WTC11 (cell line): ENCODE data around the gene TCEAL7. TPM values are rescaled to one million over a fixed set of nuclear protein-coding genes. Genes with fewer than 3 reads are reported as not detected.
"Not testable (repeated sequence)": the region's sequence is repeated elsewhere in the genome, so short reads cannot be mapped to it uniquely, and the experiment has no call there.

ENCODE experiments used
- ATAC-seq: fragments of 200-7000 bp; cut with Tn5 transposase; 2 replicates; pipeline ENCODE4 v1.10.0; 2021; ENCODE audit warnings: mild to moderate bottlenecking, moderate library complexity
- Bru-seq: library from RNA; stranded (reverse); fragments of 400-500 nt; gene quantifications from one replicate; lab custom pipeline; 2021; lab: Mats Ljungman, UMichigan
- CTCF ChIA-PET: fragments of 300-600 bp; sonication (Branson Sonifier 250); formaldehyde crosslinking; loops from one replicate; lab custom pipeline; 2021; ENCODE audit warnings: antibody characterized with exemption; lab: Charles Lee
- POLR2A ChIA-PET: fragments of 350-600 bp; sonication (Branson Sonifier 250); formaldehyde crosslinking; loops from one replicate; lab custom pipeline; 2021; ENCODE audit warnings: antibody characterized with exemption; lab: Charles Lee
- DNase-seq: peaks from one replicate; pipeline ENCODE4 v3.0.0; 2021; ENCODE audit warnings: low spot score
- H3K27ac Mint-ChIP-seq: 2 replicates; pipeline ENCODE4 v1.8.0; 2021; ENCODE audit warnings: mixed read lengths
- H3K27me3 Mint-ChIP-seq: 2 replicates; pipeline ENCODE4 v1.8.0; 2021; ENCODE audit warnings: low read depth, mild to moderate bottlenecking, moderate library complexity, mixed read lengths
- H3K36me3 Mint-ChIP-seq: 2 replicates; pipeline ENCODE4 v1.8.0; 2021; ENCODE audit warnings: mixed read lengths
- H3K4me1 Mint-ChIP-seq: 2 replicates; pipeline ENCODE4 v1.8.0; 2022; ENCODE audit warnings: mixed read lengths
- H3K4me3 Mint-ChIP-seq: 2 replicates; pipeline ENCODE4 v1.8.0; 2021; ENCODE audit warnings: mild to moderate bottlenecking, moderate library complexity, mixed read lengths
- H3K9me3 Mint-ChIP-seq: 2 replicates; pipeline ENCODE4 v1.8.0; 2021; ENCODE audit warnings: mixed read lengths
- ARID4B ChIP-seq: sonication (generic); formaldehyde crosslinking; IDR thresholded peaks from 2 replicates; pipeline ENCODE4 v1.8.0; 2023; ENCODE audit warnings: missing genetic modification reagents, mild to moderate bottlenecking, borderline replicate concordance
- CREM ChIP-seq: sonication (generic); formaldehyde crosslinking; IDR thresholded peaks from 2 replicates; pipeline ENCODE4 v1.8.1; 2022; ENCODE audit warnings: mild to moderate bottlenecking, missing genetic modification reagents, moderate library complexity
- ERG ChIP-seq: fragments of 250-450 bp; sonication (Bioruptor Pico); IDR thresholded peaks from 2 replicates; pipeline ENCODE4 v1.8.0; 2021; ENCODE audit warnings: mild to moderate bottlenecking
- GRHL2 ChIP-seq: fragments of 250-450 bp; sonication (Bioruptor Pico); IDR thresholded peaks from 2 replicates; pipeline ENCODE4 v1.8.0; 2022; ENCODE audit warnings: mild to moderate bottlenecking, moderate library complexity; ENCODE audit not compliant: insufficient replicate concordance, severe bottlenecking
- GTF2I ChIP-seq: fragments of 250-450 bp; sonication (Bioruptor Pico); conservative IDR thresholded peaks from 2 replicates; pipeline ENCODE4 v1.4.0; 2021; ENCODE audit warnings: mild to moderate bottlenecking
- OVOL2 ChIP-seq: fragments of 250-450 bp; sonication (Bioruptor Pico); IDR thresholded peaks from 2 replicates; pipeline ENCODE4 v1.9.0; 2021; ENCODE audit warnings: mild to moderate bottlenecking, borderline replicate concordance
- RELA ChIP-seq: sonication (generic); formaldehyde crosslinking; IDR thresholded peaks from 2 replicates; pipeline ENCODE4 v1.8.1; 2022; ENCODE audit warnings: missing genetic modification reagents, mild to moderate bottlenecking, borderline replicate concordance
- TCF7 ChIP-seq: sonication (generic); formaldehyde crosslinking; IDR thresholded peaks from 2 replicates; pipeline ENCODE4 v1.8.0; 2022; ENCODE audit warnings: mild to moderate bottlenecking, low read depth, missing genetic modification reagents, moderate library complexity
- ZNF232 ChIP-seq: sonication (generic); formaldehyde crosslinking; IDR thresholded peaks from 2 replicates; pipeline ENCODE4 v1.8.0; 2022; ENCODE audit warnings: mild to moderate bottlenecking, missing genetic modification reagents
- ZNF416 ChIP-seq: fragments of 250-450 bp; sonication (Bioruptor Pico); IDR thresholded peaks from 2 replicates; pipeline ENCODE4 v1.9.0; 2021; ENCODE audit warnings: mild to moderate bottlenecking, inconsistent platforms
- ZNF423 ChIP-seq: fragments of 250-450 bp; sonication (Bioruptor Pico); IDR thresholded peaks from 2 replicates; pipeline ENCODE4 v2.1.2; 2022; ENCODE audit warnings: mild to moderate bottlenecking, moderate library complexity
- long read RNA-seq, 3 experiments: library from RNA in 1 of 3; library from capped mRNA in 1 of 3; library from polyadenylated mRNA in 1 of 3; unstranded in 2 of 3; stranded (forward) in 1 of 3; transcript quantifications; one replicate each; pipeline ENCODE4 v2.0.0, GENCODE V29; 2021
- total RNA-seq: library from RNA; stranded (reverse); gene quantifications from 3 replicates; pipeline ENCODE4 v1.2.3, GENCODE V29; 2021
- TF ChIP-seq, protein P1 (sequence below): sonication (generic); formaldehyde crosslinking; IDR thresholded peaks from 2 replicates; pipeline ENCODE4 v1.8.0; 2022; ENCODE audit warnings: mild to moderate bottlenecking, missing genetic modification reagents
- TF ChIP-seq, protein P2 (sequence below): sonication (generic); formaldehyde crosslinking; IDR thresholded peaks from 2 replicates; pipeline ENCODE4 v1.8.1; 2023; ENCODE audit warnings: mild to moderate bottlenecking, missing genetic modification reagents, moderate library complexity
- TF ChIP-seq, protein P3 (sequence below): sonication (generic); formaldehyde crosslinking; IDR thresholded peaks from 2 replicates; pipeline ENCODE4 v1.8.1; 2022; ENCODE audit warnings: mild to moderate bottlenecking, moderate library complexity, missing genetic modification reagents
- TF ChIP-seq, protein P4 (sequence below): sonication (generic); formaldehyde crosslinking; IDR thresholded peaks from 2 replicates; pipeline ENCODE4 v1.8.1; 2023; ENCODE audit warnings: mild to moderate bottlenecking, missing genetic modification reagents

Gene TCEAL7, protein sequence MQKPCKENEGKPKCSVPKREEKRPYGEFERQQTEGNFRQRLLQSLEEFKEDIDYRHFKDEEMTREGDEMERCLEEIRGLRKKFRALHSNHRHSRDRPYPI
- total RNA-seq (5.6 to 7.7 TPM (median 7.2 TPM) in 3 replicates), Bru-seq, nascent RNA (percentile 71 among the genes with signal in this experiment)
- long read RNA-seq, experiment 1, transcript TCEAL7-201 (3 exons, 1,177 nt): major isoform, 8 of 9 reads
- long read RNA-seq, experiment 1, partial matches to known transcripts: 1 of 9 reads
- long read RNA-seq, experiment 1, other reads (novel, unspliced or antisense): 0 of 9 reads
- long read RNA-seq, experiment 2, transcript TCEAL7-201 (3 exons, 1,177 nt): major isoform, 7 of 12 reads
- long read RNA-seq, experiment 2, partial matches to known transcripts: 3 of 12 reads
- long read RNA-seq, experiment 2, other reads (novel, unspliced or antisense): 2 of 12 reads
- long read RNA-seq, experiment 3, transcript TCEAL7-201 (3 exons, 1,177 nt): major isoform, 5 of 5 reads
- long read RNA-seq, experiment 3, partial matches to known transcripts: 0 of 5 reads
- long read RNA-seq, experiment 3, other reads (novel, unspliced or antisense): 0 of 5 reads

DNA sequence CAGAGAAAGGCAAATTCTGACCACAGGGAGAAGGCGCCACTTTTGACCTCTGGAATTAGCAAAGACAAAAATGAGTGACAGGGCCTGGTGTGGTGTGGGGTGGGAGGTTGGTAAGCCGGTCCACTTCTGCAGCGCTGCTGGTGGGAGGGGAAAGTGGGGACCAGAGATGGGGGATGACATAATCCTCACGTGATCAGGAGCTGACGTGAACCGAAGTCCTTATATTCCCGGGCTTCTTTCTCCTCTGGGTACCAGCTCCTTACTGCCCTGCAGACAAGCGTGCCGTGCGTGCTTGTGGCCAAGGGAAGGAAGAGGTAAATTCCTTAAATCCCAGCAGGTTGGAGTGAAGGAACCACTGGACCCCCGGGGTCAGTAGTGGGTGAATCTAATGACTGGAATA is at the start of gene TCEAL7:
Gene TCEAL7 (plus strand): TSS at position 249 of the 400 bp plus-strand sequence. CDS start 1,165 bp downstream, outside the sequence.
- Mint-ChIP-seq H3K27ac (peak within 1 kb of the TSS; percentile 78; the same call in 1 of the 2 replicates), H3K4me1 (peaks cover 26% of the 10 kb centered on the region), H3K36me3 (no peaks in the 10 kb centered on the region), H3K27me3 (no peaks in the 10 kb centered on the region; the same call in none of the 2 replicates)
- POLR2A ChIA-PET: no interaction called here
- peak; percentile 10 for DNase-seq
- peak; percentile 24 for ATAC-seq
- TF ChIP-seq, protein P1, sequence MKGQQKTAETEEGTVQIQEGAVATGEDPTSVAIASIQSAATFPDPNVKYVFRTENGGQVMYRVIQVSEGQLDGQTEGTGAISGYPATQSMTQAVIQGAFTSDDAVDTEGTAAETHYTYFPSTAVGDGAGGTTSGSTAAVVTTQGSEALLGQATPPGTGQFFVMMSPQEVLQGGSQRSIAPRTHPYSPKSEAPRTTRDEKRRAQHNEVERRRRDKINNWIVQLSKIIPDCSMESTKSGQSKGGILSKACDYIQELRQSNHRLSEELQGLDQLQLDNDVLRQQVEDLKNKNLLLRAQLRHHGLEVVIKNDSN (CRISPR knock-in tag): peak; percentile 59; the same call in 1 of the 2 replicates
- TF ChIP-seq, protein P2, sequence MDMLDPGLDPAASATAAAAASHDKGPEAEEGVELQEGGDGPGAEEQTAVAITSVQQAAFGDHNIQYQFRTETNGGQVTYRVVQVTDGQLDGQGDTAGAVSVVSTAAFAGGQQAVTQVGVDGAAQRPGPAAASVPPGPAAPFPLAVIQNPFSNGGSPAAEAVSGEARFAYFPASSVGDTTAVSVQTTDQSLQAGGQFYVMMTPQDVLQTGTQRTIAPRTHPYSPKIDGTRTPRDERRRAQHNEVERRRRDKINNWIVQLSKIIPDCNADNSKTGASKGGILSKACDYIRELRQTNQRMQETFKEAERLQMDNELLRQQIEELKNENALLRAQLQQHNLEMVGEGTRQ (CRISPR knock-in tag): peak; percentile 77
- TF ChIP-seq ZNF416: no peak
- no peak for TF ChIP-seq OVOL2
- TF ChIP-seq, all 79 proteins: peak for 2
- Mint-ChIP-seq H3K4me3 (peak within 1 kb of the TSS; percentile 75), H3K9me3 (no peaks in the 10 kb centered on the region)
- CTCF ChIA-PET: interaction anchor here (0.7 to 2.3 kb wide), 6 partner anchors 12 to 381 kb away, joined by 3 to 17 read pairs (median 4); partner anchors contain the start of genes TCEAL9 and TMEM31

DNA sequence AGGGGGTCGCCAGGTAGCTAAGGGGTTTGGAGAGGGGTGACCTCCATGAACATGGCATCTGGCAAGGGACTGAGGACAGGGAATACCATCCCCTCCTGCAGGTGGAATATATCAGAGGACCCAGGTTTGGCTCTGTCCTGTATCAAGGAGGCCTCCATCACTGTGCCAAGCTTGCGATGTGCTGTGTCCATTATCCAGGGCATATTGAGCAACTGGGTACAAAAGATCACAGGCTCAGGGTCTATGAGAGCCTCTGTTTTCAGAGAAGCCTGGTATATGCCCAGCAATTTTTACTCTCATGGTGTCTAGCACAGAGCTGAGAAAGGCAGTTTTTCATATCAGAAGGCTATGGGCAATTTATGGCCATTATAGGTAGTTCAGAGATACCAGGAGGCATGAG is 36.9 kb upstream of the TCEAL7 start:
- Mint-ChIP-seq H3K27me3 (peaks cover 75% of the 10 kb centered on the region), H3K36me3 (no peaks in the 10 kb centered on the region), H3K9me3 (peaks cover 4% of the 10 kb centered on the region; the same call in 1 of the 2 replicates), H3K27ac (no peak overlapping the region), H3K4me1 (peaks cover 15% of the 10 kb centered on the region), H3K4me3 (no peak overlapping the region)
- POLR2A ChIA-PET: no interaction called here
- CTCF ChIA-PET: no interaction called here
- ATAC-seq (no peak), DNase-seq (no peak)
- TF ChIP-seq, protein P3, sequence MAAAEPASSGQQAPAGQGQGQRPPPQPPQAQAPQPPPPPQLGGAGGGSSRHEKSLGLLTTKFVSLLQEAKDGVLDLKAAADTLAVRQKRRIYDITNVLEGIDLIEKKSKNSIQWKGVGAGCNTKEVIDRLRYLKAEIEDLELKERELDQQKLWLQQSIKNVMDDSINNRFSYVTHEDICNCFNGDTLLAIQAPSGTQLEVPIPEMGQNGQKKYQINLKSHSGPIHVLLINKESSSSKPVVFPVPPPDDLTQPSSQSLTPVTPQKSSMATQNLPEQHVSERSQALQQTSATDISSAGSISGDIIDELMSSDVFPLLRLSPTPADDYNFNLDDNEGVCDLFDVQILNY: no peak
- no peak for TF ChIP-seq ZNF423 (CRISPR knock-in tag)
- no peak for TF ChIP-seq OVOL2
- no peak for TF ChIP-seq ARID4B
- no peak for TF ChIP-seq RELA (CRISPR knock-in tag)
- TF ChIP-seq GTF2I: no peak

GRCh38 chrX:103304705-103305104 is 25.3 kb upstream of the TCEAL7 start:
- DNase-seq: no peak
- Mint-ChIP-seq H3K27me3 (peaks cover 44% of the 10 kb centered on the region), H3K36me3 (no peaks in the 10 kb centered on the region), H3K4me1 (peaks cover 2% of the 10 kb centered on the region; the same call in 1 of the 2 replicates), H3K9me3 (no peaks in the 10 kb centered on the region), H3K4me3 (no peak overlapping the region), H3K27ac (no peak overlapping the region)
- ChIA-PET CTCF (no interaction called here), POLR2A (no interaction called here)
- no peak for TF ChIP-seq ERG (CRISPR knock-in tag)
- no peak for TF ChIP-seq TCF7
- no peak for TF ChIP-seq ZNF232 (CRISPR knock-in tag)
- no peak for TF ChIP-seq GRHL2 (CRISPR knock-in tag)
- no peak for TF ChIP-seq CREM (CRISPR knock-in tag)
- TF ChIP-seq, protein P4, sequence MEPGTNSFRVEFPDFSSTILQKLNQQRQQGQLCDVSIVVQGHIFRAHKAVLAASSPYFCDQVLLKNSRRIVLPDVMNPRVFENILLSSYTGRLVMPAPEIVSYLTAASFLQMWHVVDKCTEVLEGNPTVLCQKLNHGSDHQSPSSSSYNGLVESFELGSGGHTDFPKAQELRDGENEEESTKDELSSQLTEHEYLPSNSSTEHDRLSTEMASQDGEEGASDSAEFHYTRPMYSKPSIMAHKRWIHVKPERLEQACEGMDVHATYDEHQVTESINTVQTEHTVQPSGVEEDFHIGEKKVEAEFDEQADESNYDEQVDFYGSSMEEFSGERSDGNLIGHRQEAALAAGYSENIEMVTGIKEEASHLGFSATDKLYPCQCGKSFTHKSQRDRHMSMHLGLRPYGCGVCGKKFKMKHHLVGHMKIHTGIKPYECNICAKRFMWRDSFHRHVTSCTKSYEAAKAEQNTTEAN: no peak
- no peak for ATAC-seq

GRCh38 chrX:103305666-103306065 is 24.4 kb upstream of the TCEAL7 start:
- H3K4me1 Mint-ChIP-seq, H3K27ac Mint-ChIP-seq, H3K9me3 Mint-ChIP-seq, ATAC-seq, CTCF ChIA-PET, POLR2A ChIA-PET, H3K4me3 Mint-ChIP-seq, H3K36me3 Mint-ChIP-seq, DNase-seq: not testable (repeated sequence)
- H3K27me3 Mint-ChIP-seq: peaks cover 37% of the 10 kb centered on the region
